Measurements from ENCODE around the gene CHAD.

The CHAD gene

GRCh38 chr17:50423553-50424159 is 45.0 kb downstream of the CHAD start (continued):
- TF ChIP-seq ZNF148 (tag by site-specific recombination; IDR thresholded peaks at IDR 0.05; ENCODE audit: borderline replicate concordance): no peak
- TF ChIP-seq MYNN (tag by site-specific recombination; IDR thresholded peaks at IDR 0.05; ENCODE audit: borderline replicate concordance): no peak
- no peak for TF ChIP-seq ZBTB10 (tag by site-specific recombination; IDR thresholded peaks at IDR 0.05)
- no peak for TF ChIP-seq ZNF585B (tag by site-specific recombination; IDR thresholded peaks at IDR 0.05)
- no peak for TF ChIP-seq ZNF580 (tag by site-specific recombination; IDR thresholded peaks at IDR 0.05)
- TF ChIP-seq PRDM1 (tag by site-specific recombination; IDR thresholded peaks at IDR 0.05): no peak
- no peak for TF ChIP-seq ZNF112 (tag by site-specific recombination; IDR thresholded peaks at IDR 0.05)
- no peak for TF ChIP-seq ZNF324 (tag by site-specific recombination; IDR thresholded peaks at IDR 0.05)
- TF ChIP-seq ZNF830 (tag by site-specific recombination; IDR thresholded peaks at IDR 0.05; ENCODE audit: low read depth): no peak
- peak; percentile 41 for TF ChIP-seq PATZ1 (tag by site-specific recombination; IDR thresholded peaks at IDR 0.05)
- no peak for TF ChIP-seq ZNF76 (tag by site-specific recombination; IDR thresholded peaks at IDR 0.05; ENCODE audit: borderline replicate concordance, low read depth)
- 0 out of 2 replicates have a peak, but pooled peaks have one; percentile 15 for TF ChIP-seq YY2 (tag by site-specific recombination; IDR thresholded peaks at IDR 0.05)
- no peak for TF ChIP-seq ATF2 (tag by site-specific recombination; IDR thresholded peaks at IDR 0.05; ENCODE audit: low read depth)
- no peak for TF ChIP-seq ZNF692 (tag by site-specific recombination; IDR thresholded peaks at IDR 0.05)
- no peak for TF ChIP-seq ZNF549 (tag by site-specific recombination; IDR thresholded peaks at IDR 0.05)
- TF ChIP-seq ZNF704 (tag by site-specific recombination; IDR thresholded peaks at IDR 0.05): no peak
- no peak for TF ChIP-seq ZNF624 (tag by site-specific recombination; IDR thresholded peaks at IDR 0.05)
- TF ChIP-seq ZNF488 (tag by site-specific recombination; IDR thresholded peaks at IDR 0.05): no peak
- no peak for TF ChIP-seq ZNF560 (tag by site-specific recombination; IDR thresholded peaks at IDR 0.05; ENCODE audit: borderline replicate concordance)
- no peak for TF ChIP-seq ZNF155 (tag by site-specific recombination; IDR thresholded peaks at IDR 0.05)
- no peak for TF ChIP-seq ZNF677 (tag by site-specific recombination; IDR thresholded peaks at IDR 0.05)
- no peak for TF ChIP-seq SETDB1 (IDR thresholded peaks at IDR 0.05; ENCODE audit: insufficient read length, low read length)
- TF ChIP-seq ZNF610 (tag by site-specific recombination; IDR thresholded peaks at IDR 0.05; ENCODE audit: borderline replicate concordance): no peak
- TF ChIP-seq ZFP37 (tag by site-specific recombination; IDR thresholded peaks at IDR 0.05): no peak
- TF ChIP-seq KLF7 (tag by site-specific recombination; IDR thresholded peaks at IDR 0.05; ENCODE audit: borderline replicate concordance): no peak
- no peak; the same call in 1 of the 2 replicates for TF ChIP-seq HOXC10 (CRISPR knock-in tag; IDR thresholded peaks at IDR 0.05)
- TF ChIP-seq ZNF623 (tag by site-specific recombination; IDR thresholded peaks at IDR 0.05): no peak
- TF ChIP-seq ZNF302 (tag by site-specific recombination; IDR thresholded peaks at IDR 0.05; ENCODE audit: low read depth): no peak
